Activated T-cell treated with anti-CD3 and anti-CD28 coated beads, Interleukin-2, amount 50 U/mL, for 72 hours (primary cell): ENCODE data around the gene FAM107B. TPM values are rescaled to one million over a fixed set of nuclear protein-coding genes. Genes with fewer than 3 reads are reported as not detected.
A peak's percentile ranks its signal among the peaks of the same experiment; 100 is the strongest.

ENCODE experiments used
- ATAC-seq, 2 donors: fragments of 150-1000 bp; cut with Tn5 transposase; replicated peaks in 1 of 2; 2 replicates each; pipeline ENCODE4 v1.10.0; 2021; ENCODE audit warnings: moderate library complexity in 2 of 2, mild to moderate bottlenecking in 1 of 2
- DNase-seq, 2 donors: peaks; one replicate each; pipeline ENCODE4 v3.0.0; 2021 to 2022; ENCODE audit warnings: mixed read lengths in 1 of 2
- H3K27ac Mint-ChIP-seq: one replicate; pipeline ENCODE4 v1.8.0; 2022; ENCODE audit warnings: mild to moderate bottlenecking, moderate library complexity, mixed read lengths
- H3K27me3 Mint-ChIP-seq: one replicate; pipeline ENCODE4 v1.8.0; 2022; ENCODE audit warnings: low read depth, mixed read lengths
- H3K36me3 Mint-ChIP-seq, 2 donors: one replicate each; pipeline ENCODE4 v1.8.0; 2022; ENCODE audit warnings: mixed read lengths in 2 of 2, mild to moderate bottlenecking in 1 of 2; ENCODE audit not compliant: insufficient read depth in 2 of 2
- H3K4me1 Mint-ChIP-seq: one replicate; pipeline ENCODE4 v1.8.0; 2022; ENCODE audit warnings: low read depth, mixed read lengths
- H3K4me3 Mint-ChIP-seq, 2 donors: one replicate each; pipeline ENCODE4 v1.8.0; 2022; ENCODE audit warnings: mild to moderate bottlenecking in 2 of 2, mixed read lengths in 2 of 2, moderate library complexity in 2 of 2
- H3K9me3 Mint-ChIP-seq, 2 donors: one replicate each; pipeline ENCODE4 v1.8.0; 2022; ENCODE audit warnings: mixed read lengths in 2 of 2
- total RNA-seq, 2 donors: library from RNA; stranded (reverse); gene quantifications; one replicate each; pipeline ENCODE4 v1.2.3, GENCODE V29; 2022

FAM107B gene
- total RNA-seq, 2 donors from 2014 or later, result 163 to 180 TPM

GRCh38 chr10:14532473-14533251, 242.0 kb downstream of the FAM107B start:
- Mint-ChIP-seq H3K27me3 (no peaks in the 10 kb centered on the region), H3K4me3 (peak overlapping the region; percentile 0 to 9), H3K9me3 (no peaks in the 10 kb centered on the region), H3K27ac (no peak overlapping the region), H3K4me1 (peaks cover 98% of the 10 kb centered on the region), H3K36me3 (peaks cover 10 to 28% of the 10 kb centered on the region in 2 donors)
- ATAC-seq (peak; percentile 36 to 49), DNase-seq (no peak)

DNA sequence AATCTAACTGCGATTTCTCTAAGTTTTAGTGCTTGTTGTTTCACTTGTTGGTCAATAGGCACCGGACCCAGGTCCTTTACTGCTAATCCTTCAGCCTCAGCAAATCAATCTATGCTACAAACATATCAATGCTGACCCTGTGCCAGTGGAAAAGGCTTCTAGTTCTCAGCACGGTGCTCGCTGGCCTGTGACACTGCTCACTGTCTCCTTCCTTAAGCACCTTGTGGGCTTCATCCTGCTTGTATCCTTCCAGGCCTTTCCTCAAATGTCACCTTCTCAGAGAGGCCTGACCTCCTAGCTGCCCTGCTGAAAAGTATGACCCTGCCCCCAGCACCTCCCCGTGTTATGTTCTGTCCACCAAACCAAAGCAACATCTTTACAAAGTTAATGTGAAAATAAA, 242.7 kb downstream of the FAM107B start:
- Mint-ChIP-seq H3K27ac (peak overlapping the region; percentile 20), H3K4me1 (peaks cover 98% of the 10 kb centered on the region), H3K27me3 (no peaks in the 10 kb centered on the region), H3K36me3 (peaks cover 11 to 34% of the 10 kb centered on the region in 2 donors), H3K9me3 (no peaks in the 10 kb centered on the region), H3K4me3 (no peak overlapping the region)
- DNase-seq (no peak), ATAC-seq (no peak)

- Mint-ChIP-seq H3K9me3 (no peaks in the 10 kb centered on the region), H3K4me1 (peaks cover 100% of the 10 kb centered on the region), H3K36me3 (peaks cover 11 to 40% of the 10 kb centered on the region in 2 donors), H3K27ac (no peak overlapping the region), H3K4me3 (no peak overlapping the region), H3K27me3 (no peaks in the 10 kb centered on the region)
- no peak for DNase-seq
- no peak for ATAC-seq
Observed at GRCh38 chr10:14530465-14530864, 244.2 kb downstream of the FAM107B start.

DNA sequence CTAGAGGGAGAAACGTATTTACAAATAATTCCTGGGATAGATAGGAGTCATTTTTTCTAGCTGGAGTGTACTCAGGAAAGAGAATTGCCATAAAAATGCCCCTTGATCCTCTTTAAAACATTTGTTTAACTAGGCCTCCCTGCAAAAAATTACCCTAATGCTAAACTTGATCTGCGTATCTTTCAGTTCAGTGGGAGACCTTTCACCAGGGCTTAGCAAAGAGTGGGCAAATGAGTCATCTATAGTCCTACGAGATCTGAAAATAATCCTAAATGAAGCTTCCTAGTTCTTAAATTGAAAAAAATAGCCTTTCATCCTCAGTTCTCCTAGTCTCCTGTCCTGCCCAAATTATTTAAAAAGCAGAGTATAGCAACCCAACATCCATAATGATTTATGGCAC, 245.3 kb downstream of the FAM107B start:
- H3K4me3 Mint-ChIP-seq, result peak overlapping the region; percentile 62 to 82
- no peaks in the 10 kb centered on the region for H3K9me3 Mint-ChIP-seq

DNA sequence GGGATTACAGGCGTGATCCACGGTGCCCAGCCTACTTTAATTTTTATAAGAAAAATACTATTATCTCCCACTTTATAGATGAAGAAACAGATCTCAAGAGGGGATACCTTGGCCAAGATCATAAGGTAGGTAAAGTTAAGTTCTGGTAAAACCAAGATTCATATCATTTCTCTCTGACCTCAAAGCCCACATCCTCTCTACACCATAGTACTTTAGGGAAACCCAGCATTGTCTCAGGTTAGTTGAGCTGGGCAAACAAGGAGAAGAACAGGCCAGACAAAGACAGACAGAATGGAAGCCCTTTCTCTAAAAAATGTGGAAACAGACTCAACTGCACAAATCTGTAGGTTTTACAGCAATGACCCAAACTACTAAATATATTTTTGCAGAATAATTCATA, 246.2 kb downstream of the FAM107B start:
- H3K9me3 Mint-ChIP-seq, result no peaks in the 10 kb centered on the region
- peak overlapping the region; percentile 21 for H3K27ac Mint-ChIP-seq
- no peaks in the 10 kb centered on the region for H3K27me3 Mint-ChIP-seq
- peak overlapping the region; percentile 62 to 82 for H3K4me3 Mint-ChIP-seq
- ATAC-seq (peak; percentile 82 to 84), DNase-seq (peak; percentile 26 to 30)
- peaks cover 84% of the 10 kb centered on the region for H3K4me1 Mint-ChIP-seq
- H3K36me3 Mint-ChIP-seq, result peaks cover 9 to 42% of the 10 kb centered on the region in 2 donors

More for the DNA sequence above, 245.3 kb downstream of the FAM107B start:
- Mint-ChIP-seq H3K27ac (peak overlapping the region; percentile 21), H3K27me3 (no peaks in the 10 kb centered on the region), H3K4me1 (peaks cover 93% of the 10 kb centered on the region), H3K36me3 (peaks cover 9 to 39% of the 10 kb centered on the region in 2 donors)
- ATAC-seq (no peak), DNase-seq (no peak)

GRCh38 chr10:14527915-14528314, 246.8 kb downstream of the FAM107B start:
- Mint-ChIP-seq H3K27ac (peak overlapping the region; percentile 91), H3K27me3 (no peaks in the 10 kb centered on the region), H3K4me3 (peak overlapping the region; percentile 46 to 62), H3K4me1 (peaks cover 79% of the 10 kb centered on the region), H3K36me3 (peaks cover 7 to 41% of the 10 kb centered on the region in 2 donors), H3K9me3 (no peaks in the 10 kb centered on the region)
- ATAC-seq (no peak), DNase-seq (no peak)

DNA sequence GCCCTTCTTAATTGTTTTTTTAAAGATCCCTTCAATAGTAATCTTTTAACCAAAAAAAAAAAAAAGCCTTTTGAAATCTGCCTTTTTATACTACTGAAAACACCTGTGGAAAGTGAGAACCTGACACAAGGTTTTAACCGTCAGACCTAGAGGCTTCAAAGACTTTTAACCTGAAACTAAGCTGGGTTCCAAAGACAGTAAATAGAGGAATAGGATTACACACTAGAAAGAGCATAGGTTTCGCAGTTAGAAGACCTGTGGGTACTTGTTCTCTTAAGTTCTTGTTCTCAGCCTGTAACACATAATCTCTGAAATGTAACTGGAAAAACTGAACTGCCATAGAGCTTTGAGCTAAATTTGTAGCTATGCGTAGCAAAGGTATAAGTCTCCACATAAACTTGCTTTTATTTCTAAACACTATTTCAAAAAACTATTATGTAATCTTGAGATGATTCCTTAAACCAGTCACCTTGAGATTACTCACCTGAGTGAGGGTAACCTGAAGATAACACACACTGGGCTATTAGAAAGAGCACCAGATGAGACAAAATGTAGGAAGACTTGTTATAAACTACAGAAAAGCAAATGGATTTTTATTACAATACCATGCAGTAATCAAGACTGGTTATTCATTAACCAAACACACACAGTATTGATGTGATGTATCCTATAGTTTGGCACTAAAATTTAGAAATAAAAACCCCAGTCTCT, 247.4 kb downstream of the FAM107B start:
- Mint-ChIP-seq H3K4me3 (peak overlapping the region; percentile 62 to 77), H3K36me3 (peaks cover 7 to 40% of the 10 kb centered on the region in 2 donors), H3K9me3 (no peaks in the 10 kb centered on the region), H3K27me3 (no peaks in the 10 kb centered on the region), H3K4me1 (peaks cover 72% of the 10 kb centered on the region), H3K27ac (peak overlapping the region; percentile 91)
- ATAC-seq, result peak; percentile 75
- DNase-seq, result no peak

GRCh38 chr10:14526326-14526725, 248.4 kb downstream of the FAM107B start:
- ATAC-seq, result no peak
- Mint-ChIP-seq H3K27ac (peak overlapping the region; percentile 36), H3K4me1 (peaks cover 67% of the 10 kb centered on the region), H3K9me3 (no peaks in the 10 kb centered on the region), H3K36me3 (peaks cover 13 to 46% of the 10 kb centered on the region in 2 donors), H3K4me3 (no peak overlapping the region), H3K27me3 (no peaks in the 10 kb centered on the region)
- DNase-seq, result no peak

- H3K9me3 Mint-ChIP-seq, result no peaks in the 10 kb centered on the region
- H3K27me3 Mint-ChIP-seq, result no peaks in the 10 kb centered on the region
- ATAC-seq (no peak), DNase-seq (no peak)
- H3K36me3 Mint-ChIP-seq, result peaks cover 15 to 57% of the 10 kb centered on the region in 2 donors
- H3K4me1 Mint-ChIP-seq, result peaks cover 56% of the 10 kb centered on the region
- H3K4me3 Mint-ChIP-seq, result no peak overlapping the region
- no peak overlapping the region for H3K27ac Mint-ChIP-seq
Observed at GRCh38 chr10:14524691-14525324, 249.9 kb downstream of the FAM107B start.

- peaks cover 41% of the 10 kb centered on the region for H3K4me1 Mint-ChIP-seq
- H3K9me3 Mint-ChIP-seq, result no peaks in the 10 kb centered on the region
- H3K27ac Mint-ChIP-seq, result peak overlapping the region; percentile 82
- no peaks in the 10 kb centered on the region for H3K27me3 Mint-ChIP-seq
- peak overlapping the region in 1 of 2 donors; percentile 34 for H3K4me3 Mint-ChIP-seq
- ATAC-seq (no peak), DNase-seq (no peak)
- peaks cover 14 to 53% of the 10 kb centered on the region in 2 donors for H3K36me3 Mint-ChIP-seq
Observed at GRCh38 chr10:14523286-14523685, 251.4 kb downstream of the FAM107B start.

DNA sequence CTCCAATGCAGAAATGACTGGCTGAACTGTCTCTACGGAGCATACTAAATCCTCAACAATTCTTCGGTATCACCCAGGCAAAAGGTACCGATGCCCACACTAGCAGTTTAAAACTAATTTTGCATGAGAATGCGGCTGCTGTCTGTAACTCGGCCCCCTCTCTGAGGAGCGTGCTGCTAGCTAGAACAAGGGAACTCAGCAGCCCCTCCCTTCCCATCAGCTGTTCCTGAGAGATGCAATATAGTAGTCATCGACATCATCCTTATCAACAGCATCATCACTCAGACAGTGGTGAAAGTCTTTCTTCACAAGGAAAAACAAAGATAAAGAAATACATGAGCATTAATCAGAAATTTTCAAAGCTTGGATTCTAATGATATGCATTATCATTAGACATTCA, 254.9 kb downstream of the FAM107B start:
- DNase-seq, result no peak
- Mint-ChIP-seq H3K4me3 (no peak overlapping the region), H3K9me3 (no peaks in the 10 kb centered on the region), H3K27me3 (no peaks in the 10 kb centered on the region), H3K27ac (peak overlapping the region; percentile 50), H3K4me1 (peaks cover 9% of the 10 kb centered on the region), H3K36me3 (peaks cover 16 to 45% of the 10 kb centered on the region in 2 donors)
- no peak for ATAC-seq

GRCh38 chr10:14518149-14518548, 256.5 kb downstream of the FAM107B start:
- Mint-ChIP-seq H3K36me3 (peaks cover 16 to 46% of the 10 kb centered on the region in 2 donors), H3K4me3 (no peak overlapping the region), H3K27me3 (no peaks in the 10 kb centered on the region), H3K9me3 (no peaks in the 10 kb centered on the region), H3K4me1 (peaks cover 9% of the 10 kb centered on the region), H3K27ac (no peak overlapping the region)
- ATAC-seq (no peak), DNase-seq (no peak)

- Mint-ChIP-seq H3K27me3 (no peaks in the 10 kb centered on the region), H3K9me3 (peaks cover 1 to 2% of the 10 kb centered on the region in 2 donors), H3K36me3 (peaks cover 17 to 52% of the 10 kb centered on the region in 2 donors), H3K27ac (no peak overlapping the region), H3K4me3 (no peak overlapping the region), H3K4me1 (peaks cover 15% of the 10 kb centered on the region)
- no peak for DNase-seq
- ATAC-seq, result no peak
Observed at GRCh38 chr10:14513123-14513522, 261.6 kb downstream of the FAM107B start.
